K562 treated with DMSO at 1 percent for 12 hours (cell line): ENCODE results near the gene MN1. TPM values are rescaled to one million over a fixed set of nuclear protein-coding genes. Genes with fewer than 3 reads are reported as not detected.

Experiments used
- total RNA-seq: library from RNA; unstranded; fragments of 300-600 nt; gene quantifications from 2 replicates; pipeline ENCODE4 v1.2.3, GENCODE V29; 2022; ENCODE audit not compliant: insufficient read depth

MN1 gene
- total RNA-seq = not detected in 2 replicates

DNA sequence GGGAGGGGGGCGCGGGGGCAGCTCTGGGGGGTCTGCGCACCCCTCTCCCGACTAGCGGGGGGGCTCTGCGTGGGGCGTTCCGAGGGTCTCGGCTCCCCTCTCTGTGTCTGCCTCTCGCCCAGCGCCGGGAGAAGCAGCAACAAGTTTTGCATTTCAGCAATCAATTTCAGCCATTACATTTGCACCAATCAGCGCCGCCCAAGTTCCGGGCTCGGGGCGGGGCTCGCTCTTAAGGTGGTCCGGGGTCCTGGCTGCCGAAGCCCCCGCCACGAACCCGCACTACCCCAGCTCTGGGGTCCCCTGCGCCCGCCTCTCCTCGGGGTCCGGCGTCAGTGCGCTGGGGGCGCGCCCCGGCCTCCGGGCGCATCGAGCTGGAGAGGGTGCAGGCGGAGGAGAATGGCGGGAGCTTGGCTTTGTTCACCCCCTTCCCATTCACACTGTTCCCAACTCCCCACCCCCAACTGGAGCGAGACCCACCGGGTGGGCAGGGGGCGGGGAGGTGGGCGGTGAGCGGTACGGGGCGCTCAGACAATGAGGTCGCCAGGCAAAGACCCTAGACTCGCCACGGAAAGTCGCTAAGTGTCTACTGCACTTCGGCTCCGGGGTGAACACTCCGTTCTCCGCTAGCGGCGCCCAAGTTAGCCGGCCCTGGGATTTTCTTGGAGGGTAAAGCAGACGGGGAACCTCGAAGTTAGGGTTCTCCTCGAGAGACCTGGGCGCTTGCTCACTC, at the start of gene MN1:
Gene MN1, minus strand, starts transcription at position 141 of the 730 bp plus-strand sequence. CDS start 1,213 bp downstream, outside the sequence.

Other genes starting within 250 kb of the MN1 start
- gene PITPNB, start 117.5 kb upstream of the MN1 start, total RNA-seq = 13.6 and 33.2 TPM in 2 replicates